Stimulated activated naive CD4-positive, alpha-beta T cell treated with Interleukin-2 at 50 U/mL for 16 hours (primary cell): ENCODE results near the gene ENOSF1.
A peak's percentile ranks its signal among the peaks of the same experiment; 100 is the strongest.

Experiments used
- DNase-seq: peaks from one replicate; lab custom pipeline; 2025; lab: John Stamatoyannopoulos, UW

The ENOSF1 gene

GRCh38 chr18:634551-635045 lies 77.8 kb downstream of the ENOSF1 start:
- no peak for DNase-seq

- DNase-seq = no peak
Measured at GRCh38 chr18:631560-631959, 80.9 kb downstream of the ENOSF1 start.

DNA sequence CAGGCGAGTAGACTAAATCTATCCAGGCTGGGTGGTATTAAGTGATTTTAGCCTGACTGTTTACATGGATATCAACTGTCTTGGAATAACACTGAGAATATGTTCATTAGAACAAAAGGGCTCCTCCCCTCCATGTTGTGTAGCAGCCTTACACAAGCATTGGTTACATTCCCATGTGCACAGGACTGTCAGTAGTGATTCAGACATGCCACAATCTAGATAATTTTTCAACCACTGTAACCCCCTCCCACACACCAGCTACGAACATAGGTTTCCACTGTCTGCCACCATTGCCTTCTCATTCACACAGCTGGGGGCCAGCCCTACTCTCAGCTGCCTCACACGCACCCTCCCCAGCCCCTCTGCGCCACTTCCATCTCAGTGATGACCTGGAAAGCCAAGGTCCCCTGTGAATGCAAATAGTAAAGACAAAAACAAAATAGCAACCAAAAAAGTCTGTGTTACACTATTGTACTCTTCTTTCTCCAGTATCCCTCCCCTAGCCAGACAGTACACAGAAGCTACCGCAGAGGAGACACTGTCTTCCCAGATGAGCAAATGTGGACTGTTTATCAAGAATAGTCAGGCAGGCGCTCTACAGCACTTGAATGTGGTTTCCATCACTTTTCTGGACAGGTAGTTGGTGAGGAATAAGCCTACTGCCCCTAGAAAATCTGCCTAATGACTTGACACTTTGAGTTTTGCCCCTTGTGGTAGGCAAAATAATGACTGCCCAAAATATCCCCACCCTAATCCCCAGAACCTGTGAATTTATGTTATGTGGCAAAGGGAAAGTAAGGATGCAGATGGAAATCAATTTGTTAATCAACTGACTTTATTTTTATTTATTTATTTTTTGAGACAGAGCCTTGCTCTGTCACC lies 82.9 kb downstream of the ENOSF1 start:
- DNase-seq = no peak

DNA sequence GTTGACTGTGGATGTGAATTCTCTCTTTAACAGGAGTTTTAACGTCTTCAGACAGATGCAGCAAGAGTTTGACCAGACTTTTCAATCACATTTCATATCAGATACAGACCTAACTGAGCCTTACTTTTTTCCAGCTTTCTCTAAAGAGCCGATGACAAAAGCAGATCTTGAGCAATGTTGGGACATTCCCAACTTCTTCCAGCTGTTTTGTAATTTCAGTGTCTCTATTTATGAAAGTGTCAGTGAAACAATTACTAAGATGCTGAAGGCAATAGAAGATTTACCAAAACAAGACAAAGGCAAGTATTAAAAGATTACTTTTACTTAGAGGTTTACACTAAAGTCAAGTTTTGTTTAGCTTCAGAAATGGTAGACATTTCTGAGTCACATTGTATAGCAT lies 85.2 kb downstream of the ENOSF1 start:
- no peak for DNase-seq

DNA sequence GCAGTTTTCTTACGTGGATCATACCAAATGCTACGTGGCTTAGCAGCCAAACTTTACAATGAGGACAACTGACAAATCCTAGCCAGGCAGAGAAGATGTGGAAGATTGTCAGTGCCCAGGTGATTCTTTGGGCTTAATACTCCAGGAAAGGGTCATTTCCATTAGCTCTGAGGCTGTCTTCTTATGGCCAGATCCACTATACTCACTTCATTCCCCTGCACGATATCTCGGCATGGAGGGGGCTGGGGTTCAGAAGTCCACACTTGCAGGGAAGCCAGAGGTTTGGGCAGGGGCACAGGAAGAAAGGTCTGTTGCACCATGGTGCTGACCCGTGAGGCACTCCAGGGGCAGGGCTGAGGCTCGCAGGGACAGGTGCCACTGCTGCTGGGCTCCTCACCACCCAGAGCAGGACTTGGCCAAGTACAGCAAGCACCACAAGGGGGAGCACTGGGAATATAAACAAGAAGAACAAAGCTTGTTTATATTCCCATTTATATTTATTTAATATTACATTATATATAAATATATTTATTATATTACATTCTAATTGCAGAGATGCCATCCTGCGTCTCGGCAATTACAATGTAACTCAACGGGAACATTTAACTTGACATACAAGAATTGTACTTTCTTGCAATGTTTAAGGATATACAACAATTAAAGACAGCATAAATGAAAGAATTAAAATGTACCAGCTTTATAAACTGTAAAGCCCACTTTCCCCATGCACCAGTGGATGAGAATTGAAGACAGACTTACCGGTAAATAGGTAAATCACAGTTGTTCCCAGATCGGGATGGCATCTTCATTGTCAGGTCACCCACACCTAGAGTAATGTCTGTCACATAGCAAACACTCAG lies 88.4 kb downstream of the ENOSF1 start:
- peak; percentile 42 for DNase-seq

- DNase-seq = no peak
Measured at GRCh38 chr18:622289-622688, 90.1 kb downstream of the ENOSF1 start.

- no peak for DNase-seq
Measured at GRCh38 chr18:621291-622043, 91.0 kb downstream of the ENOSF1 start.
